Fibroblast of the aortic adventitia (primary cell): ENCODE results near the gene RMI2. TPM values are rescaled to one million over a fixed set of nuclear protein-coding genes. Genes with fewer than 3 reads are reported as not detected.

Experiments used
- DNase-seq: peaks from one replicate; pipeline ENCODE4 v3.0.0-alpha.2; 2010; ENCODE audit warnings: low read depth
- H3K4me3 ChIP-seq: 2 replicates; pipeline ENCODE4 v1.5.1; 2011; ENCODE audit warnings: low read depth, mild to moderate bottlenecking, control low read depth, low read length, moderate library complexity
- CTCF ChIP-seq: IDR thresholded peaks from 2 replicates; pipeline ENCODE4 v1.5.1; 2011; ENCODE audit warnings: mild to moderate bottlenecking, low read length, control low read depth, inconsistent platforms; ENCODE audit not compliant: insufficient read depth
- total RNA-seq: library from RNA; depleted of rRNA; stranded (reverse); fragments of >200 nt; gene quantifications from 2 replicates; pipeline ENCODE4 v1.2.3, GENCODE V29; 2012; ENCODE audit warnings: low replicate concordance

The RMI2 gene
- total RNA-seq, 1 donor, result 24.4 TPM

- DNase-seq, result no peak
- TF ChIP-seq CTCF, result no peak
- H3K4me3 ChIP-seq, result no peak overlapping the region
These were observed 4.5 kb upstream of the RMI2 start for GRCh38 chr16:11340710-11341109.

- TF ChIP-seq CTCF, result no peak
- H3K4me3 ChIP-seq, result no peak overlapping the region
- no peak for DNase-seq
These were observed 3.9 kb upstream of the RMI2 start for GRCh38 chr16:11341371-11341770.

GRCh38 chr16:11342021-11342855 is 3.0 kb upstream of the RMI2 start:
- TF ChIP-seq CTCF, result no peak
- DNase-seq, result no peak
- no peak overlapping the region for H3K4me3 ChIP-seq

GRCh38 chr16:11346700-11347319 is 1.6 kb downstream of the RMI2 start:
- no peak overlapping the region for H3K4me3 ChIP-seq
- no peak for DNase-seq
- no peak for TF ChIP-seq CTCF

- H3K4me3 ChIP-seq, result no peak overlapping the region
- TF ChIP-seq CTCF, result no peak
- no peak for DNase-seq
These were observed 2.6 kb downstream of the RMI2 start for GRCh38 chr16:11347831-11348230.

- TF ChIP-seq CTCF, result no peak
- H3K4me3 ChIP-seq, result no peak overlapping the region
- DNase-seq, result no peak
These were observed 3.7 kb downstream of the RMI2 start for GRCh38 chr16:11348737-11349598.
